GM12872 (cell line): Measurements from ENCODE around the gene COG5.

Experiments
- TF ChIP-seq, protein P1 (sequence below): IDR thresholded peaks from 3 replicates; pipeline ENCODE4 v1.5.1; 2011; ENCODE audit warnings: low read depth, mild to moderate bottlenecking, low read length, moderate library complexity; ENCODE audit not compliant: insufficient read depth

Gene COG5

DNA sequence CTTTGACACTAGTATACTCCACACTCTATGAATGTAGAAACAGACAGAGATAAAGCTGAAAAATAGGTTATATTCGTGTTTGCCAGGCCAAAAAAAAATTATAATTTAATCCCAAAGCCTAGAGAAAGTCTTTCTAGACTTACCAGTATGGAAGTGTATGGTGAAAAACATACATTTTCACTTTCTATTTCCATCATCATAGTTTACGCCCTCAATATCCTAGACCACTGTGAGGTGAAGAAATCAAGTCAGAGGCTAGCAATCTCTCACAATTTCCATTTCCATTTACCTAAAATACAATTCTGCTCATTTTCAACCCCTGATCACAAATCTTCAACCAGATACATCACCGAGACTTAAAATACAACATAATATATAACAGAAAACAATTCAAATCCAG lies 77.7 kb downstream of the COG5 start:
- TF ChIP-seq, protein P1, sequence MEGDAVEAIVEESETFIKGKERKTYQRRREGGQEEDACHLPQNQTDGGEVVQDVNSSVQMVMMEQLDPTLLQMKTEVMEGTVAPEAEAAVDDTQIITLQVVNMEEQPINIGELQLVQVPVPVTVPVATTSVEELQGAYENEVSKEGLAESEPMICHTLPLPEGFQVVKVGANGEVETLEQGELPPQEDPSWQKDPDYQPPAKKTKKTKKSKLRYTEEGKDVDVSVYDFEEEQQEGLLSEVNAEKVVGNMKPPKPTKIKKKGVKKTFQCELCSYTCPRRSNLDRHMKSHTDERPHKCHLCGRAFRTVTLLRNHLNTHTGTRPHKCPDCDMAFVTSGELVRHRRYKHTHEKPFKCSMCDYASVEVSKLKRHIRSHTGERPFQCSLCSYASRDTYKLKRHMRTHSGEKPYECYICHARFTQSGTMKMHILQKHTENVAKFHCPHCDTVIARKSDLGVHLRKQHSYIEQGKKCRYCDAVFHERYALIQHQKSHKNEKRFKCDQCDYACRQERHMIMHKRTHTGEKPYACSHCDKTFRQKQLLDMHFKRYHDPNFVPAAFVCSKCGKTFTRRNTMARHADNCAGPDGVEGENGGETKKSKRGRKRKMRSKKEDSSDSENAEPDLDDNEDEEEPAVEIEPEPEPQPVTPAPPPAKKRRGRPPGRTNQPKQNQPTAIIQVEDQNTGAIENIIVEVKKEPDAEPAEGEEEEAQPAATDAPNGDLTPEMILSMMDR, result no peak

DNA sequence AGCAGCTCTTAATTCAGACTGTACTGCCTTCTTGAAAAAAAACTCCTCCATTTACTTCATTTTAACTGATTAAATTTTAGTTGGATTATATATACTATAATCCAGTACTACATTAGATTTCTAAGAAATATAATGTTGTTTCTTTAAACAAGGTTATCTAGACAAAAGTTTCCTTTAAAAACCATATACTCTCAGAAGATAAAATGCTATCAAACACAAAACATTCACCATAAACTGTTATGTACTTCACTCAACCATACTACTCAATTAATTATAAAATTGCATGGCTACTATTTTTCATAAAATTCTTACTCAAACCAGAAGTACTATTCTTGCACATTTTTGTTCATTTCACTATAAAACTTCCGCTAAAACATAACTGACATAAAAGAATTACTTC lies 81.1 kb downstream of the COG5 start:
- TF ChIP-seq, protein P1, result no peak

DNA sequence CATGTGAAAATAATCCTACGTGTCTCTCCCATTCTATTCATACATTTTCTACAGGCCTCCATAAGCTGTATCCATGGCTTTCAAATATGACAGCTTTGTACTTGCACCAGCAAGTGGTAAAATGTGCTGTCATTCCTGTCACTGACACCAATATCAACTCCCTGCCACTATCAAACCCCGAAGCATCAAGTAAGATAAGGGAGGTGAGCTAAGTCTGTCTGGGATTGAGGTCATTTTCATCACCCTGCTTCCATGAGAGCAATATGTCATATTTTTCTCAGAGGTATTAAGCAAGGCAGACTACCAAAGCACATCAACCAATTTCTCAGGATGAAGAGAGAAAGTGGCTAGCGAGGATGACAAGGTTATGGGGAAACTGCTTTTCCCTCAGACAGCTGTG lies 82.8 kb downstream of the COG5 start:
- TF ChIP-seq, protein P1, result no peak

DNA sequence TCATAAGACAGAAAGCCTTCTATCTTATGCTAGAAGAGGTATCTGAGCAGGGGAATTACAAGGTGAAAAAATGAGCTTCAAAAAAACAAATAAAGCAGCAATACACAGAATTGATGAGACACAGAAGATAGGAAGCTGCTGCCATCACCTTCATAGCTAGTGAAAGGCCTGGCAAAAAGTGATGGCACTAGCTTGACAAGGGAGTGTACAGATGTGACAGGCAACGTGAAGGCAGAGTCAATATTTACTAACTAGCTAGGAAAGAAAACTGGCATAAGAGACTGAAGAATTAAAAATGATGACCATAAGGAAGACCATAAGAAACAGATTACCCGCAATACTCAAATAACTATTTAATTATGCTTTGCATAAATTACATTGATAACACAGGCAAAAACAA lies 84.4 kb downstream of the COG5 start:
- TF ChIP-seq, protein P1, result no peak

DNA sequence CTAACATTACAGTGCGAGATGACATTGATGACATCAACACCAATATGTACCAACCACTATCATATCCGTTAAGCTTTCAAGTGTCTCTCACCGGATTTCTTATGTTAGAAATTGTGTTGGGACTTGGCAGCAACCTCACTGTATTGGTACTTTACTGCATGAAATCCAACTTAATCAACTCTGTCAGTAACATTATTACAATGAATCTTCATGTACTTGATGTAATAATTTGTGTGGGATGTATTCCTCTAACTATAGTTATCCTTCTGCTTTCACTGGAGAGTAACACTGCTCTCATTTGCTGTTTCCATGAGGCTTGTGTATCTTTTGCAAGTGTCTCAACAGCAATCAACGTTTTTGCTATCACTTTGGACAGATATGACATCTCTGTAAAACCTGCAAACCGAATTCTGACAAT lies 89.6 kb downstream of the COG5 start:
- TF ChIP-seq, protein P1, result no peak

DNA sequence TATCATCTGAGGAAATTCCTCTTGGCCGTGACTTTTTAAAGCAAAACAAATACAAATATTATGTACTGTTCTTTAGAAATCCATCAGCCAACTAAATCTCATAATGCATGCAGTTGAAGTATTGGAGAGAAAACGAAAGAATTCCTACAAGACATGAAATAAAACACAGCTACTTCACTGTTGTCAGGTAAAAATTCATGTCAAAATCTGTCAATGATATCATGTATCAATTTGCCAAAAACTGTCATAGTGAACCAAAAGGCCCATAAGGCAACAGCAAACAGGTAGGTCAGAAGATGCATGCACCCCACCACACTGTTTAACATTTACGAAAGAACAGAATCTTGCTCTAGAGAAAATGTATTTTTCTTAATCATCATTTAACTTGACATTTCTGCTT lies 91.6 kb downstream of the COG5 start:
- TF ChIP-seq, protein P1, result no peak

DNA sequence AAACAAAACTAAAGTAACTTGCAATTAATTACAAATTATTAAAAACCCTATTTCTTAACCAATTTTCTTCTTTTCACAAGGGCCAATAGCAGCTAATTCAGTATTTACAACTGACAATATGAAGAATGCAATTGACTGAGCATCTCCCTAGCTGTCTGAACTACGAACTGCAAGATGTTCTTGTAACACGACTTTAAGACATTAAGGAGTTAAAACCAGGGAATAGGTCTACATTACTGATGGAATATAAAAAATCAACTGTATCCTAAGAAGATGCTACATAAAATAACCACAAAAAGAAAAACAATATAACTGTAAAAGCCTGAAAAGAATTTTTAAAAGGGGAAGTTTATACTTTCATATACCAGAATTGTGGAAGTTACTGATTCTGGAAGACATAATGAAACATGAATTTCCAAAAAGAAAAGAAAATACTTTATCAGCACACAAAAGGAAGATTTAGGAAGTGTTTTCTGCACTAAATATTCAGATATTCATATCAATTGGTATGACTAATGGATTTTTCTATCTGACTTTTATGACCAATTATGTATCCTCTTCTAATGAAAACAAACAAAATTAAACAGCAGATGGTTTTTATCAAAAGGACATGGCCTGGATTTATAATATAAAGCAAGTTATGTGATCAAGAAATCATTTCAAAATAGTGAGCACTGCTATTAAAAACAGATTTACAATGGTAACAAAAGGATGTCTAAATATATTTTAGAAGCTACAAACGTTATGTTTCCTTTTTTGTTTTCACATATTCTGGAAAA lies 92.2 kb downstream of the COG5 start:
- TF ChIP-seq, protein P1, result no peak
